Neural crest cell (in vitro differentiated cells): ENCODE results near the gene TEX19. TPM values are rescaled to one million over a fixed set of nuclear protein-coding genes. Genes with fewer than 3 reads are reported as not detected.

Source experiments
- DNase-seq: peaks from one replicate; pipeline ENCODE4 v3.0.0; 2021; ENCODE audit warnings: low read depth, mixed read lengths, low spot score
- H3K27ac Mint-ChIP-seq: one replicate; pipeline ENCODE4 v1.8.0; 2021; ENCODE audit warnings: mild to moderate bottlenecking, mixed read lengths; ENCODE audit not compliant: unreplicated experiment
- H3K27me3 Mint-ChIP-seq: 2 replicates; pipeline ENCODE4 v1.8.0; 2021; ENCODE audit warnings: low read depth, mild to moderate bottlenecking, mixed read lengths
- H3K36me3 Mint-ChIP-seq: 2 replicates; pipeline ENCODE4 v1.8.0; 2021; ENCODE audit warnings: low read depth, mild to moderate bottlenecking, mixed read lengths
- H3K4me1 Mint-ChIP-seq: 2 replicates; pipeline ENCODE4 v1.8.0; 2021; ENCODE audit warnings: mixed read lengths
- H3K4me3 Mint-ChIP-seq: one replicate; pipeline ENCODE4 v1.8.0; 2021; ENCODE audit warnings: mild to moderate bottlenecking, mixed read lengths
- H3K9me3 Mint-ChIP-seq: 2 replicates; pipeline ENCODE4 v1.8.0; 2021; ENCODE audit warnings: mixed read lengths
- CTCF ChIP-seq: fragments of 200-600 bp; sonication (generic); conservative IDR thresholded peaks from 2 replicates; pipeline ENCODE4 v1.5.0; 2021; ENCODE audit warnings: antibody characterized with exemption, mild to moderate bottlenecking
- total RNA-seq: library from RNA; stranded (reverse); gene quantifications from 2 replicates; pipeline ENCODE4 v1.2.1, GENCODE V29; 2021

The TEX19 gene
- total RNA-seq, 1 donor from 2014 or later, result 0.23 TPM

- no peak for DNase-seq
- no peak overlapping the region for H3K27ac Mint-ChIP-seq
- TF ChIP-seq CTCF, result no peak
- no peak overlapping the region for H3K4me3 Mint-ChIP-seq
- no peaks in the 10 kb centered on the region for H3K9me3 Mint-ChIP-seq
- H3K4me1 Mint-ChIP-seq, result peaks cover 5% of the 10 kb centered on the region
- peaks cover 8% of the 10 kb centered on the region for H3K27me3 Mint-ChIP-seq
- no peaks in the 10 kb centered on the region for H3K36me3 Mint-ChIP-seq
Measured at GRCh38 chr17:82349287-82349701, 9.8 kb upstream of the TEX19 start.

GRCh38 chr17:82350182-82351030, 8.6 kb upstream of the TEX19 start:
- Mint-ChIP-seq H3K4me3 (no peak overlapping the region), H3K36me3 (no peaks in the 10 kb centered on the region), H3K9me3 (no peaks in the 10 kb centered on the region), H3K27me3 (peaks cover 8% of the 10 kb centered on the region), H3K4me1 (no peaks in the 10 kb centered on the region), H3K27ac (no peak overlapping the region)
- no peak for DNase-seq
- no peak for TF ChIP-seq CTCF

- Mint-ChIP-seq H3K27ac (no peak overlapping the region), H3K36me3 (no peaks in the 10 kb centered on the region), H3K9me3 (no peaks in the 10 kb centered on the region), H3K4me3 (no peak overlapping the region), H3K27me3 (peaks cover 8% of the 10 kb centered on the region), H3K4me1 (no peaks in the 10 kb centered on the region)
- TF ChIP-seq CTCF, result no peak
- DNase-seq, result no peak
Measured at GRCh38 chr17:82351254-82351712, 7.8 kb upstream of the TEX19 start.

GRCh38 chr17:82351713-82352488, 7.1 kb upstream of the TEX19 start:
- H3K4me1 Mint-ChIP-seq, result no peaks in the 10 kb centered on the region
- H3K36me3 Mint-ChIP-seq, result no peaks in the 10 kb centered on the region
- H3K27ac Mint-ChIP-seq, result no peak overlapping the region
- H3K9me3 Mint-ChIP-seq, result no peaks in the 10 kb centered on the region
- peak; percentile 90 for DNase-seq
- H3K4me3 Mint-ChIP-seq, result no peak overlapping the region
- peaks cover 5% of the 10 kb centered on the region for H3K27me3 Mint-ChIP-seq
- TF ChIP-seq CTCF, result peak; percentile 98

GRCh38 chr17:82353484-82353883, 5.6 kb upstream of the TEX19 start:
- no peak for DNase-seq
- Mint-ChIP-seq H3K27me3 (peaks cover 5% of the 10 kb centered on the region), H3K9me3 (no peaks in the 10 kb centered on the region), H3K27ac (no peak overlapping the region), H3K4me3 (no peak overlapping the region), H3K36me3 (no peaks in the 10 kb centered on the region), H3K4me1 (peaks cover 3% of the 10 kb centered on the region)
- no peak for TF ChIP-seq CTCF
